GM12891 (cell line): ENCODE data around the gene LTBP2.

Experiments
- DNase-seq: peaks from one replicate; pipeline ENCODE4 v3.0.0; 2011; ENCODE audit warnings: low spot score; ENCODE audit not compliant: insufficient read length
- FAIRE-seq: peaks from 2 replicates; lab custom pipeline; 2011; peaks lifted over from hg19 to GRCh38; lab: Jason Lieb, UNC
- PAX5 ChIP-seq: IDR thresholded peaks from 2 replicates; pipeline ENCODE4 v1.6.1; 2011; ENCODE audit warnings: low read length, moderate library complexity, mild to moderate bottlenecking; ENCODE audit not compliant: insufficient read depth, severe bottlenecking
- POLR2A ChIP-seq: IDR thresholded peaks from 2 replicates; pipeline ENCODE4 v1.6.1; 2011; ENCODE audit warnings: low read depth, low read length, control low read depth
- POLR2AphosphoS5 ChIP-seq: IDR thresholded peaks from 2 replicates; pipeline ENCODE4 v1.6.1; 2011; ENCODE audit warnings: low read depth, low read length, control low read depth
- POU2F2 ChIP-seq: IDR thresholded peaks from 2 replicates; pipeline ENCODE4 v1.6.1; 2011; ENCODE audit warnings: low read depth, mild to moderate bottlenecking, control low read depth, low read length, moderate library complexity
- SPI1 ChIP-seq: IDR thresholded peaks from 2 replicates; pipeline ENCODE4 v1.6.1; 2011; ENCODE audit warnings: low read depth, low read length, control low read depth
- TAF1 ChIP-seq: IDR thresholded peaks from 2 replicates; pipeline ENCODE4 v1.6.1; 2011; ENCODE audit warnings: low read depth, low read length, control low read depth

LTBP2 gene

DNA sequence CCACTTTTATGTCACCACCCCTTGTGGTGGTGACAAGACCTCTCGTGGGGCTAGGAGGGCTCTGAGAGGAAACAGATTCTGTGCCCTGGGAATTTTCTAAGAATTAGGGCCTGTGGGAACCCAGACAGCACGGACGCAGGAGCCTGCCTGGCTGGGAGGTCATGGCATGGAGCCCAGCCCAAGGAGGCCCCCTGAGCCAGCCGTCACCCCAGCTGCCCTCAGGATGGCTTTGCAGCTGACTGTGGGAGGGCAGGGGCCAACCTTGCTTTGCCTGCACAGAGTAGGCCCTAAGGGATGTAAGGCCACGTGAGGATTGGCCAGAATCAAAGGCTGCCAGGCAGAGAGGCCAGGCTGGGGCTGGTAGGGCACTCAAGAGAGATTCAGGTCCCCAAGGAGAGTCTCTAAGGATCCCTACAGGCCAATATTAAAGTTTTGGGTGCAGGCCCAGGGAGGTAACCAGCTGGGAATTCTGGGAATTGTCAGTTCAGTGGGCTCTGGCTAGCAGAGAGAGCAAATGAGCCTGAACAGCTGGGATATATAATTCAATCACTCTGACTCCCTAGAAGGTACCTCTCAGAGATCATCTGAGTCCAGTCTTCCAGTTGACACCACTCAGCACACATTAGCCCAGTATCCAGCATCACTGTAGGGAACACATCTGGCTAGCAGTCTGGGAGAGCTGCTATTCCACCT lies 6.4 kb downstream of the LTBP2 start:
- DNase-seq: no peak
- TF ChIP-seq POU2F2 (no peak), TAF1 (no peak), SPI1 (no peak), POLR2A (no peak), PAX5 (no peak)
- no peak for FAIRE-seq

DNA sequence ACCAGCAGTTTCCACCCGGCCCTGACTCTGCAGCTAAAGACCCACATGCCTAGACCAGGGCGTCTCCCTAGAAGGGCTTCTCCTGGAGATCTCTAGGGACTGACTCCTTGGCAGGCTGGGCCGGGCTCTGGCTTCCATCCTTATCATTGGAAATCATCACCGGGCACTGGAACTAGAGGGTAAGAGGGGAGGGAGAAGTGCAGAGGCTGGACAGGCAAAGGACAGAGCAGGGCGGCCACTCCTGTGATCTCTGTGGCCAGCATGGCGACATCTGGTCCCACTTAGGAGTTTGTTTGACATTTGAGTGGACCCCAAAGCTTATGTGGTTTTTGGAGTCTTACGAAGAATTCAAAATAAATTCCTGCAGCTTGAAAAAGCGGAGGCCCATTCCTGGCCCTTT lies 7.1 kb downstream of the LTBP2 start:
- no peak for TF ChIP-seq TAF1
- no peak for TF ChIP-seq SPI1
- no peak for TF ChIP-seq POLR2A
- TF ChIP-seq POU2F2: no peak
- no peak for TF ChIP-seq PAX5
- TF ChIP-seq POLR2AphosphoS5: no peak
- DNase-seq (no peak), FAIRE-seq (no peak)

DNA sequence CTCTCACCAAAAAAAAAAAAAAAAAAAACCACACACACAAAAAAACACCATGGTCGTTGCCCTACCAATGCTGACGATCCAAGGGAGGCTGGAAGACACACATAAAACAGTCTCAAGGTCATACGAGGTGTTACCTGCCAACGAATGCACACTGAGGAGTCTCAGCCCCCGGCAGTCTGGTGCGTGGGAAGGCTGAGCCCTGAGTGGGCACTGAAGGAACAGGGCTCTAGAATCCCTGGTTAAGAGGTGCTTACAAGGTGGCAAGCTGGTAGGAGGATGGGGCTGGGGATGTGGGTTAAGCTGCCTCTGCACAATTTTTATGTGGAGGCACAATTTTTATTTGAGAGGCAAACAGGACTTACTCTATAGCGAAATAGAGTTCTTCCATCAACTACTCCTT lies 7.9 kb downstream of the LTBP2 start:
- no peak for FAIRE-seq
- DNase-seq: no peak
- no peak for TF ChIP-seq POLR2A
- TF ChIP-seq TAF1: no peak
- no peak for TF ChIP-seq SPI1

DNA sequence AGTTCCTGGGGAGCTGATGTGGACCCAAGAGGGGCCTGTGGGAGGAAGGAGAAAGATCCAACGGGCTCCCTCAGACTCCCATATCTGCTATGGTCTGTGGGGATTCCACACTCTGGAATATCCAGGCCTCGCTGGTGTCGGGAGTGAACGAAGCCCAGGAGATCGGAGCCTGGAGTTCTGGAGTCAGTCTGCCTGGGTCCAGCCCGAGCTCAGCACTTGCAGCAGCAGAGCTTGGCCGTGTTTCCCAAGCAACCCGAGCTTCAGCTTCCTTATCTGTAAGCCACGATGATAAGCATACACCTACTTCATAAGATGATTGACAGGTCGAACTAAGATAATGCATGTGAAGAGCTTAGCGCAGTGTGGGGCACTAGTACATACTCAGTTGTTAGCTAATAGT lies 10.1 kb downstream of the LTBP2 start:
- TF ChIP-seq POLR2A (no peak), POU2F2 (no peak)
- FAIRE-seq (no peak), DNase-seq (no peak)

DNA sequence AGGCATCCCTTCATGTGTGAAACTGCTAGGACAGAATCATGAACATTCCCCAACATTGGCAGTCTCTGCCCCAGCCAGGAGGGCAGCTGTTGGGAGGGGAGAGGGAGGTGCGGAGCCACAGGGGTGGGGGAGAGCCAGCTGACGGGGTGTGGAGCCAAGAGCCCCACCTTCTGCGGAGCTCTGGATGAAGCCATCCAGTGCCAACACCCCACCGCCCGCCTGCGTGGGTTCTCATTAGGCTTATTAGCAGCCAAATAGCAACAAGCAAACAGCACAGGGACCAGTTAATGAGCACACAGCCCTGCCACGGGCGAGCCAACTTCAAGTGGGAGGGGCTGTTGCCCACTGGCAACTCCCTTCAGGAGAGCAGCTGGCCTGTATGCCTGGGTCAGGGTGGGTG lies 12.1 kb downstream of the LTBP2 start:
- TF ChIP-seq POLR2A (no peak), SPI1 (no peak), POLR2AphosphoS5 (no peak), POU2F2 (no peak), TAF1 (no peak), PAX5 (no peak)
- FAIRE-seq (no peak), DNase-seq (no peak)

DNA sequence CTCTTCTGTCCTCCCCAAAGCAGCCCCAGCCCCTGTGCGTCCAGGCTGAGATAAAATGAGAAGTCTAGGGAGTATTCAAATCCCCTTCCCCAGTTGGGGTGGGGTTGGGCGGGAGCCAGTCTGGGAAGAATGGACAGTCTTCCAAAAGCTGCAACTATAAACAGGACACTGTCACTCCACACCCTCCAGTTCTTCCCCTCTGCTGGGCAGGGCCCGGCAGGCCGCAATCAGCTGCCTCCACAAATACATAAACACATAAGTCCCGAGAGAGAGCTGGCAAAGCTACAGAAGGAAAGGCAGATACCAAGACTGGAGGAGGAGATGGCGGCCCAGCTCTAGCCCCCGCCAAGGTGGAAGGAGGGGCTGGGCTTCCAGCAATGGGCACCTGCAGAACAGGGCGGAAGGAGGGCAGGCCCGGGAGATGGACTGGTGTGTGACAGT lies 12.7 kb downstream of the LTBP2 start:
- TF ChIP-seq POLR2AphosphoS5: no peak
- DNase-seq (no peak), FAIRE-seq (no peak)

DNA sequence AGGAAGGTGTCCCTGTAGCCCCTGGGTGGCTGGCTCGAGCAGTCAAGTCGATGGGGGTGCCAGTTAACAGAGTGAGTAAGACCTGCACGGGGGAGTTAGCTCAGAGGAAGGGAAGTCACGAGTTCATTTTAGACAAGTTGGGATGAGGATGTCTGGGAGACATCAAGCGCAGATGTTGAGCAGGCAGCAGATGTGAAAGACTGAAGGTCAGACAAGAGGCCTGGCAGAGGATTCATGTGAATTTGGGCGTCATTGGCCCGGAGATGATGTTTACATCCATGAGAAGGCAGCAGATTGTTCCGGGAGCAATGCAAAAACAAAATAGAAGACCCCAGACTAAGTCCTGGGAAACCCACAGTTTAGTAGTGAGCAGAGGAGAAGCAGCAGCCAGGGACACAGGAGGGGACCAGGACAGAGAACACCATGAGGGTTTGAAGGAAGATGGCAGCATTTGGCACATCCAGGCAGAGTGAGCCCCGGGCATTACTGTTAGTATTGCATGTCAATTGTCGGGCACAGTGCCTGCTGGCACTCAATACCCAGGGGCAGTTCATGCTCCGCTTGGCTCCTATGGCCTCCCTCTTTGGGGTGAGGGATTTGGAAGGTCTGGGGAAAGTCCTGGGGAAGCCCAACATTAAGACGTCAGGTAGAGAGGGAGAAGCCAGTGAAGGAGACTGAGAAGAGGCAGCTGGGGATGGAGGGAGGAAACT lies 15.1 kb downstream of the LTBP2 start:
- no peak for TF ChIP-seq SPI1
- TF ChIP-seq POU2F2: no peak
- TF ChIP-seq POLR2A: no peak
- TF ChIP-seq POLR2AphosphoS5: no peak
- no peak for TF ChIP-seq TAF1
- TF ChIP-seq PAX5: no peak
- DNase-seq: no peak
- no peak for FAIRE-seq

DNA sequence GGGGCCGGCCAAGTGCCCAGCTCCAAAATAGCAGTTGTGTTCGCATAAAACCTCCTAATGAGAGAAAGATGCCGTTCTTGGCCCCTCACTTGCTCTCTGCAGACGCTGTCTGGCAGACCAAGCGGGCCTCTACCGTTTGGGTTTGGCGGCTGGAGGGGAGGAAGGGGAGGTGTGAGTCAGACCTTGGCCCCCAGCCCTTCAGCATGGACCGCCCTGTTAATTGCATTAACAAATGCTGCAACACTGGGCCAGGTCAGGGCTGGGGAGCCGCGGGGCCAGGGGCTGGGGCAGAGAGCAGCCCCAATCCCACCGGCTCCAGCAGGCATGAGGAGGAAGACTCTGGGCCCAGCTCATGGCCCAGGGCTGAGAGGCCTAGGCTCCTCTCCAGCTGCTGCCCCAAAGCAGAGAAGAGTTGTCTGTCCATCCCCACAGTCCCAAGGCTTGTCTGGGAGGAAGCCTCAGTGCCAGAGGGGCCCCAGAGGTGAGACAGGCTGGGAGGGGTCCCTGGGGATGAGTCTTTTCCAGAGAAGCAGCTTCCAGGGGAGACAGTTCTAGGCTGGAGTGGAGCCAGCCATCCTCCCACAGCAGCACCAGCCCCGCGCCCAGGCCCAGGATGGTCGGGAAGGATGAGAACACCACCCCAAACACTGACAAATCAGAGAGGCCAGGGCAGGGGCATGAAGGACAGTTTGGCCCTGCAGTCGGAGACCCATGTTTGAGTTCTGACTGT lies 16.9 kb downstream of the LTBP2 start:
- DNase-seq (no peak), FAIRE-seq (no peak)
- TF ChIP-seq POLR2AphosphoS5 (no peak), TAF1 (no peak), SPI1 (no peak), POU2F2 (no peak), POLR2A (no peak), PAX5 (no peak)

DNA sequence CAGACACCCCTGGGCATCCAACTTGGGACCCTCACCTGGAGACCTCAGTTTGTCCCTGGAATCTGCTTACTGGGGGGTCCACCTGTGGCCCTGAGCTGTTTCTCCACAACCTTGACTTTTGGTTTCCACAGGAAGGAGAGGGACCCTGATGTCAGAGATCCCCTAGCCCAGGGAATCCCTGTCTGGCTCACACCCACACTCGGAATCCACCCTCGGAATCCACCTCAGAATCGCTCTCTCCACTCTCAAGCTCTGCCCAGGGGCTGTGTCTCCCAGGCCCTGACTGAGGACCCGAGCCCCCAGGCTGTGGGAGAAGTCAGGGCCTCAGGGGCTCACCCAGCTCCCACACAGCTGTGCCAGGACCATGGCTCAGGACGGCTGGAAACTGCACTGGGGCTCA lies 17.4 kb downstream of the LTBP2 start:
- no peak for TF ChIP-seq TAF1
- no peak for TF ChIP-seq PAX5
- no peak for TF ChIP-seq SPI1
- no peak for TF ChIP-seq POLR2AphosphoS5
- no peak for TF ChIP-seq POLR2A
- no peak for TF ChIP-seq POU2F2
- no peak for FAIRE-seq

DNA sequence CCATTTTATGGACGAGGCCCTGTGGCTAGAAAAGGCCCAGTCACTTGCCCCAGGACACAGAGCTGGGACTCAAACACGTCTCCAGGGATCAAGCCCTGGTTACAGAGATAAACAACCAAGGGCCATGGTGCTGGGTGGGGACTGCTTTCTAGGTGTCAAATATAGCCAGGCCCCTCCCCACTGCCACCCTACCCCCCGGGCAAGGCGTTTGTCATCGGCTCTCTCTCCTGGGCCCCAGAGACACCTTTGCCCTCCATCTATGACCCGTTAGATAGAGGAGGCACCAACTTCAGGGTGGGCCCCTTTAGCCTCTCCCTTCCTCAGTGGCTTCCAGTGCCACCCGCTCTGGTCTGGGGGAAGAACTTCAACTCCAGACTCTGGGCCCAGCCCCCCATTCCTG lies 18.0 kb downstream of the LTBP2 start:
- no peak for FAIRE-seq
- TF ChIP-seq POU2F2 (no peak), POLR2AphosphoS5 (no peak), SPI1 (no peak), PAX5 (no peak), POLR2A (no peak), TAF1 (no peak)
- DNase-seq: no peak

More for the DNA sequence above, 17.4 kb downstream of the LTBP2 start:
- no peak for DNase-seq
